Measurements from ENCODE around the gene REPIN1.

Gene REPIN1

GRCh38 chr7:150368096-150368883 lies at the start of gene REPIN1:
Gene REPIN1 (plus strand): TSS chr7:150368822. CDS start chr7:150369712, 890 bp downstream.
- FAIRE-seq (no peak), DNase-seq (ENCODE audit: low spot score) (peak; percentile 79)

GRCh38 chr7:150321788-150322113 lies 46.9 kb upstream of the REPIN1 start:
- no peak for FAIRE-seq
- DNase-seq (ENCODE audit: low spot score) = no peak

- DNase-seq (ENCODE audit: low spot score) = peak; percentile 71
- FAIRE-seq = peak; percentile 56
Observed at GRCh38 chr7:150322114-150322832, 46.3 kb upstream of the REPIN1 start.

DNA sequence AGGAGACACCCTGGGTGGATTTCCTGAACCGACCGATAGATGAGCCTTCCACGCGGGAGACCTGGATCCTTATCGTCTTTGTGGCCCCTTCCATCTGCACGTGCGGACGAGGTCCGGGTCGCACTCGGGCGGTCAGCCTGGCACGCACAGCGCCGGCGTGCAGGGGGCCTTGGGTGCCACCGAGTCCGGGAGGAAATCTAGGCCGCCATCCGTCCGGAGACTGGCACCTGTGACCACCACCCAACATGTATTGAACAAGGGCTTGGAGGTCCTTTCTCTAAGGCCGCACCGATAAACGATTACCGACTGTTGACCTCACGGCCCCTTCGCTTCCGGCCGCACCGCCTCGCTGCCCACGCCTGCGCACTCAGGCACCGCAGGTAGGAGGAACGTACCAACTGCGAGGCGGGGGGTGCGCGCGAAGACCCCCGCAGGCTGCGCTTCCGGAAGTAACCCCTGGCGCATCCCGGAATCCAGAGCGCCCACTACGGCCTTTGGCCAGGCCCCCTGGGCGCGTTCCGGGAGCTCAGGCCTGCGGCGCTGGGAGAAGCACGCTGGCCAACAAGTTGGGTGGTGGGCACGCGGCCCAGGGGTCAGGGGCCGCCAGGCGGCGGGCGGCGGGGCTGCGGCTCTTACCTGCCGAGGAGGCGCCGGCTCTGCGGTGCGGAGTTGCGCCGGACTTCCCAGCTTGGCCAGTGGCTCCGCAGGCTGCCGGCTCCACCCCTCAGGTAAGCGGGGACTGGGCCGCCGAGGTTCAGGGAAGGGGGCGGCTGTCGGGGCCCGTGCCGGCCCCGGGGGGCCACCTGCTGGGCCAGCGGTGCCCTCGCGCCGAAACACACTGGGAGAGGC lies 45.6 kb upstream of the REPIN1 start, which contains the start of the genes ACTR3C and LRRC61:
ACTR3C (minus strand) TSS at position 713 of the 849 bp plus-strand sequence. CDS start 28,249 bp downstream, outside the sequence.
LRRC61 (plus strand) TSS at position 523 of the 849 bp plus-strand sequence. CDS start 13,507 bp downstream, outside the sequence.
- no peak for FAIRE-seq
- DNase-seq (ENCODE audit: low spot score) = peak; percentile 80

DNA sequence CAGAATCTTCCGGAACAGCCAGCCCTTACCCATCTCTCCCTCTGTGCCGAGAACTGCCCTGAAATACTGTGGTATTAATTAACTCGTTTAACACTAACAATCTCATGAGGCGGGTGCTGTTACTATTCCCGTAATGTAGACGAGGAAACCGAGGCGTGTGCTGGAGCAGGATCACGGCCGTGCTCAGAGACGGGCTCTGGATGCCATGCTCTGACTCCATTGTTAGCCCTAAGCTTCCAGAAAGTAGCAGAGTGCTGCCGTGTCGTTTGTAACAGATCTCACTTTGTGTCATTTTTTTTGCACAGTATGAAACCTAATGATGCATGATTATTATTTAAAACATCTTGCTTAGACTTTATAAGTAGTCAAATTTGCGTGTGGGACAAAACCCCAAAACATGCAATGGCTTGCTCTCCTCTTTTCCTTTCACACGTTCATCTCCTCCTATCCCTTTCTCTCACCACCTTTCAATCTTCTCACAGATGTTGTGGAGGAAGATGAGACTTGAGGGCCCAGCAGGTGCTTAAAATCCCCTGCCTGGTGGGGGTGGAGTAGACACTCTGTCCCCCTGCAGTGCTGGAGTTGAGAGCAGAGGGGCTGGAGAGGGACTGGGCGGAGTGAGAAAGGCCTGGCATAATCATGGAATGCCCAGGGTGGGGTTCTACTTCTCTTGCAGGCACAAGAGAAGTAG lies 44.8 kb upstream of the REPIN1 start:
- peak; percentile 65 for DNase-seq (ENCODE audit: low spot score)
- no peak for FAIRE-seq

DNA sequence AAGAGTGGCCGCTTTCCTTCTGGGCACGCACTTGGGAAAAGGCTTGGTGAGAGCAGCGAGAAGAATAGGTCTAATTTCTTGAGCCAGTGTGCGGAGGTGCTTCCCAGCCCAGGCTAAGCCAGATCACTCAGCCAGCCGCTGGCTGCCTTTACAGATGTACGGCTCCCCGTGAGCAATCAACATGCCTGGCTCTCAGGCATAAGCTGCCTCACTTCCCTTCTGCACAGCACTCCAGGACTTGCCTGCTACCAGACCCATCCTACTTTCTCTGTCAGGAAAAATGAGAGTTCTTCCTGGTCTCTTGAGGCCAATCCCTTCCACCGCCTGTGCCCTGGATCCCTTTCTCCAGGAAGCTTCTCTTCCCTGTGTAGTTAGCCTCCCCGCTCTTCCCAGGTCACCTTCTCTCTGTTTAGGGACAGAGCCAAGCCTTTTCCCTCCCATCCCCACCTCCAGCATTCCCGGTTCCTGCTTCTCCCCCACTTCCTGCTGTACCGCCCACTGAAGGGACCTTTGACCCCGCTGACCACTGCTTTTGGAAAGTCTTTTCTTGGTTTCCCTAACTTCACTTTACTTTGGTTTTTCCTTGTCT lies 44.2 kb upstream of the REPIN1 start:
- FAIRE-seq = peak; percentile 60

GRCh38 chr7:150325110-150325611 lies 43.5 kb upstream of the REPIN1 start:
- no peak for FAIRE-seq
- DNase-seq (ENCODE audit: low spot score) = peak; percentile 46

More for the DNA sequence above, 44.2 kb upstream of the REPIN1 start:
- peak; percentile 66 for DNase-seq (ENCODE audit: low spot score)

DNA sequence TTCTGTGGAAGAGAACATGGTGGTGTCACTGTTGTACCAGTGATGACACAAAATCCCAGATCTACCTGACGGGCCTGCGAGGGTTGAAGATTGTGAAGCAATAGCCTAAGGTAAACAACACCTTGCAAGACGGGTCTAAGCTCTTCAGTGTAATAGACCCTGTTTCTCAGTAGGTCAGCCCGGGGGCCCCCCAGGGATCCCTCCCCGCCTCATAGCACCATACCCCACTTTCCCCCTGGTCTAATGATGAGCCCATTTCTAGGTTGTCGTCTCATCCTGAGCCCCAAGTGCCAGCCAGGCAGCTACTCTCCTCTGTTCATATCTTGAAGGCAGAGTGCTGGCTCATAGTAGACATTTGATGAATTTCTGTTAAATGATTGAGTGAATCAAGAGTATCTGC lies 42.7 kb upstream of the REPIN1 start:
- FAIRE-seq = no peak

DNA sequence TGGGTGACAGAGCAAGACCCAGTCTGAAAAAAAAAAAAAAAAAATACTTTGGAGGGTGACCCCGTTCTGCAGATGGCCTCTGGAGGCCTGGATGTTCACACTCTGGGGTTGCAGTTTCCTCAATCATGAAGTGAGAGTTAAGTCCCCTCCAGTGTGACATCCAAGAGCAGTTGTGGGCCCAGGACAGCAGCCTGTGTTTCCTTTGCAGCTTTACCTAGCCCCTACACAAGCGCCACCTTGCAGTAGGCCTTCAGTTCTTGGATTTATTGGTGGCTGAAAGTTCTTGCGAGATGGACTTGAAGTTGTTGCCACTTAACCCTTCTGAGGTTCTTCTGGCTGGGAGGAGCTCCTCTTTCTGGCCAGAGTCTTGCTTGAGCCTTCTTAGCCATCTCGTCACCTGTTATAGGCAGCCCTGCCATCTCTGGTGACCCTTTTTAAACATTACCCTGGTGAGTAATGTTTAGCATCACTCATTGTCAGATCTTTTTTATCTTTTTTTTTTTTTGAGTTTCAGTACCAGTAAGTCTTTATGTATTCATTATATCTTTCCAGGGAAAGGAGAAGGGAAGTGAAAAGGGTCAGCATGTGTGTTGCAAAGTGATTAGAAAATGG lies 41.9 kb upstream of the REPIN1 start:
- FAIRE-seq (peak; percentile 90), DNase-seq (ENCODE audit: low spot score) (peak; percentile 69)

More for the DNA sequence above, 42.7 kb upstream of the REPIN1 start:
- DNase-seq (ENCODE audit: low spot score) = no peak

DNA sequence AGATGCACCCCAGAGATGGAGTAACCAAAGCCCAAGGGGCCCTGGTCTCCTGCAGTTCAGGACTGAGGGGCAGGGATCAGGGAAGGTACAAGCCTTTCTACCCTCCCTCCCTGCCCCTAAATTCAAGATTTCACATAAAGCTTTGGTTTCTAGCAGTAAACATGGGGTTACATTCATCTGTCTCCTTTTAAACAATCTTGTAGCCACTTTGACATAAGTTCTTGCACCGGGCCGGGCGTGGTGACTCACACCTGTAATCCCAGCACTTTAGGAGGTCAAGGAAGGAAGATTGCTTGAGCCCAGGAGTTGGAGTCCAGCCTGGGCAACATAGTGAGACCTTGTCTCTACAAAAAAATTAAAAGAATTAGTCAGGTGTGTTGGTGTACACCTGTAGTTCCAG lies 41.3 kb upstream of the REPIN1 start:
- FAIRE-seq = no peak
- DNase-seq (ENCODE audit: low spot score) = no peak

- FAIRE-seq = no peak
- peak; percentile 34 for DNase-seq (ENCODE audit: low spot score)
Observed at GRCh38 chr7:150329331-150330120, 39.1 kb upstream of the REPIN1 start.

- no peak for FAIRE-seq
- no peak for DNase-seq (ENCODE audit: low spot score)
Observed at GRCh38 chr7:150330211-150330885, 38.3 kb upstream of the REPIN1 start.

DNA sequence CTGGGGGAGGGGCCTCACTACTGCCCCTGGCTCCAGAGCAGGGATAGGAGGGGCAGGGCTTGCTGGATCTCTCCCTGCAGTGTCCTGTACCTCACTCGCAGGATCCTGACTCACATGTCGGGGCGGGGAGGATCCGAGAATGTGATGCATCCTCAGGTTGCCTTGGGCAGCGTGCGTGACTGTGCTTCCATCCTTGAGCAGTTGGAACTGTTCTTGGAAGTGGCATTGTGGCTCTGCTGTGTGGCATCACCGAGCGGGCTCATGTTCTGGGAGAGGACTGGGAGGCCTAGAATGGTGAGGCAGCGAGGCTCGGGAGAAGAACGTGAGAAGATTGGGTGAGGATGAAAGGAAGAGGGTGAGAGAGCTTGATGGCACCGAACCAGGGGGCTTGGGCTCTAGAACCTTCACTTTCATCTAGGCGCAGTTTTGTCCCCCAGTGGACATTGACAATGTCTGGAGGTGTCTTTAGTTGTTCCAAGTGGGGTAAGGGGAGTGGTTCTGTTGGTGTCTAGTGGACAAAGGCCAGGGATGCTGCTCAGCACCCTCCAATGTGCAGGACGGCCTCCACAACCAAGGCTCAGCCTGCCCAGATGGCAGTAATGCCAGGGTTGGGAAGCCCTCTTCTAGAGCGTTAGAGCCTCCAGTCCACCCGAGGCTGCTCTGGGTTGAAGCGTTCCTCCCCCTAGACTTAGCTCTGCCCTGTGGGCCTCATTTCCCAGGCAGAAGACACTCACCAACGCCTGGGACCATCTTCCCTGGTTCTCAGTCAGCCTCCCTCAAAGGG lies 35.6 kb upstream of the REPIN1 start:
- DNase-seq (ENCODE audit: low spot score) = no peak
- no peak for FAIRE-seq

- FAIRE-seq = no peak
- DNase-seq (ENCODE audit: low spot score) = no peak
Observed at GRCh38 chr7:150333659-150334058, 35.0 kb upstream of the REPIN1 start.

DNA sequence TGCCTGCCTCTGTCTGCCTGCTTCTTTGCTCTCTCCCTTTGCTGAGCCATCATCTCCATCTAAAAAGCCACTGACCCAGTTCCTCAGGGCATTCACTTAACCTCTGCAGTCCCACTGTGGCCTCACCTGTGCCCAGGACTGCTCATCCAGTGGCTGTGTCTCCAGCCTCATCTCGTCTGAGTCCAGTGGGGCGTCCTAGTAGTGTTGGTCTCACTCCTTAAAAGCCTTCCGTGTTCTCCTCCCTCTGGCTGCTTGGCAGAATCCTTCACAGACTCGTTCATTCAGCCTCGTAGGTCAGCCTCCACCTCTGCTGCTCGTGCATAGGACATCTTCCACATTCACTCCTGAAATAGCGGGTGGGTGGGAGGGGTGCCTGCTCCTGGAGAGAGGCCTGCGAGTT lies 34.5 kb upstream of the REPIN1 start:
- FAIRE-seq = no peak
- DNase-seq (ENCODE audit: low spot score) = no peak

- FAIRE-seq (no peak), DNase-seq (ENCODE audit: low spot score) (no peak)
Observed at GRCh38 chr7:150335108-150335773, 33.4 kb upstream of the REPIN1 start.

DNA sequence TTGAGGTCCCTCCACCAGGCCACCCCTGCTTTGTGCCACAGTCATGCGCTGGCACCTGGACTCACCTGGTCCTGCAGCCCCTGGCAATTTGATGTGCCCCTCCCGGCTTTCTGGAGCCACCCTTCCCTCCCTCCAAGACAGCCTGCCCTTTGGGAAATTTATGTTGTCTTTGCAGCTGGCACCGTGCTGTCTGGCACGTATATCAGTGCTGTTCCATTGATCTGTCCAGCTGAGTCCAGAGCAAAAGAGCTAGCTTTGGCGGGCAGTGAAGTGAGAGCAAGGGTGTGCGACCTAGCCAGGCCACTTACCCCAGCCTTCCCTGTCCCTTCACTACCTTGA lies 32.9 kb upstream of the REPIN1 start:
- FAIRE-seq = no peak
- DNase-seq (ENCODE audit: low spot score) = no peak
